Erythroblast (primary cell): ENCODE results near the gene DLG2.

Source experiments
- DNase-seq, 2 experiments: peaks; one replicate each; lab custom pipeline; 2025; lab: John Stamatoyannopoulos, UW
- GATA1 ChIP-seq: IDR thresholded peaks from 2 replicates; pipeline ENCODE4 v1.6.1; 2011; ENCODE audit warnings: low read depth, mild to moderate bottlenecking, control low read depth, low read length, moderate library complexity
- POLR2A ChIP-seq: IDR thresholded peaks from 2 replicates; pipeline ENCODE4 v1.6.1; 2011; ENCODE audit warnings: mild to moderate bottlenecking, low read length

Gene DLG2

DNA sequence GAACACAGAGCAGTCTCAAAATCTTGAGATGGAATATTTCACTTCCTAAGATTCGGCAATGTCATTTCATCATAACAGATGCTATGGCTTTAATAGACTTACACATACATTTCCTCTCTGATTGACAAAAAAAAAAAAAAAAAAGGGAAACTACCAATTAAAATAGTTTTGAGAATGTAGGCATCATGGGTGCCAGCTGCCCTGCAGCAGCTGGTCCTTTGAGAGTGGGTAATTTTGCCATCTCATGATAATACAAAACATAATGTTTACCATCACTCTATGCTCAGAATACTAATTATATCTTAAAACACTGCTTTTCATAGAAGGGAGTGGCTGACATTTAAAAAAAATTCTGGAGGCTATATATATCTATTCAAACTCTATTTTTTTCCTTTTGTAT, 1565.4 kb downstream of the DLG2 start:
- no peak for TF ChIP-seq GATA1
- no peak for TF ChIP-seq POLR2A
- DNase-seq, result no peak

DNA sequence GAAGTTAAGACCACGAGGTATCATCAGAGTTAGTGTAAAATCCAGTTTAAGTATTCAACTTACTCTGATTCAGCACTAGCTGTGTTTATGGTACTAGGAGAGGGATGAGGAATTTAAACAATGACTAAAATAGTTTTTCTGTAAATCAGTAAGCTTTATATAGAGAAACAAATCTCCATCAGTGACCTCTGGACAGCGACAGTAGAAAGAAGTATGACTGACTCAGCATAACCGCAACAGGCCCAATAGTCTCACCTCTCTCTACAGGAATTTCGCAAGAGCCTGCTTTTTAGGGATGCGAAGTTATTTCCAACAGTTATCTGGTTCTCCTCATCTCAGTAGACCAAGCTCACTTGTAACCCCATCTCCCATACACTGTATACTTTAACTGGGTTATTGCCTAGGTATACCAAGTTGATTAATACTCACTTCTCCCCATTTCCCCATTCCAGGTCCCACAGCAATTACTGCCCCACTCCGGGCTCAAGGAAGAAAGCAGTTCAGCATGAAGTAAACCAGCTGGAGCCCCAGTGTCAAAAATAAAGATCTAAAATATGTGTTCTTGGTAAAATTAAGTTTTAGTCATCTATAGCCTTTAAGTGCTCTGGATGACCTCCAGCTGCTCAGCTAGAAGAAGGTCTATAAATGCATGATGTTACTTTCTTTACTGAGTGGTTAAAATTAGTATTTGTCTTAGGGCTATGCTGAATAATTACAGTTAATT, 1570.3 kb downstream of the DLG2 start:
- no peak for DNase-seq
- TF ChIP-seq POLR2A, result no peak
- TF ChIP-seq GATA1, result no peak

DNA sequence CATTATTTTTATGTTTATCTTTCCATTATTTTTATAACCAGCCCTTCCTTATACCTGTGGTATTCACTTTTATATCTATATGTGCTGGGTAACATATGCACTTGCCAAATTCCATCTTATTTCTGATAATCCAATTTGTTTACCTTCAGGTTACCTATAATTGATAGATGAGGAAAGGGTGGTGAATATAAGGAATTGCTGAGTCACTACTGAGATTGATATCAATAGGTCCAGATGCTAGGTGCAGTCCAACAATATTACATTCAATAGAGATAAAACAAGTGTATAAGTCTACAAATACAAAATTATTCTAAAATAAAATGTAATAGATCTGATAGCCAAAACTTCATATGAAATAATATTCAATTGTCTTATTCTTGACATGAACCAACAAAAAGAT, 1582.0 kb downstream of the DLG2 start:
- DNase-seq, result no peak
- TF ChIP-seq GATA1 (no peak), POLR2A (no peak)

DNA sequence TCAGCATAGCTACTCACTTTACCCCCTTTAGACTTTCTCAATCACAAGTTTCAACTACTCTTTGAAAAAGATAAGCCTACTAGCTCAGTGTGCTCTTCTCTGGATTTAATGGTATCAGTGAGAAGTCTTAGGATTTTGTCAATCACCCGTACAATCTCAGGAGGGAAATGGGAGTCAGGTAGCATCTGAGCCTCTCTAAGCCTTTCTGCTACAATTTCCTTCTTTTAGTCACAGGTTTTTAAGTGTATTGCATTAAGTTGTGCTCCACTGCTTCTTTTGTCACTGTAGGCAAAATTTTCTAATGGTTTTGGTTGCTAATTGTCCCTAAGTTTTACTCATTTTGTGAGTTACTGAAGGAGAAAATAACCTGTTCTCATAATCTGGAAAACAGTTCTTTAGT, 1582.4 kb downstream of the DLG2 start:
- no peak for DNase-seq
- no peak for TF ChIP-seq GATA1
- TF ChIP-seq POLR2A, result no peak

DNA sequence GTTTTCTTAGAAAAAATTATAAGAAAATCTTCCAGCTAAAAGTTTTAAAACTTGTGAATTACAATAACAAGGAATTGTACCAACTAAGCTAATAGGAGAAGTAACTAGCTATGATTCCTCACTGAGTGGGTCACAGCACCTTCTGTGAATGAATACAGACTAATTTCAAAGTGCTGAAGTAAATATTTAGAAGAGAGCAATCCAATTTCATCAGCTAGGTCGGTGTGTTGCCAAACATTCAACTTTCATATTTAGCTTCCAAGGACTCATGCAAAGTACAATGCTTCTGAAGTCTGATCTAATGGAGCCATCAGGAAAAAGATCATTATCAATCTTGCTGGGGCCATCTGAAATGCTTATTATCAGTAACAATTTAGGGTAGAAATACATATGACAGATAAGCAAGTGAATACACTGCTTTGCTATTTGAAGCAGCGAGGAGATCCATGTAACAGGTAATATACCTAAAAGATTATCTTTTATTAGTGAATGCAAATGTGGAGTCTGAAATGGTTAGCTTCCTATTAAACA, 1590.4 kb downstream of the DLG2 start:
- TF ChIP-seq POLR2A (no peak), GATA1 (no peak)
- DNase-seq, result no peak

- no peak for DNase-seq
- TF ChIP-seq POLR2A (no peak), GATA1 (no peak)
These were observed 1591.5 kb downstream of the DLG2 start for GRCh38 chr11:84035645-84036044.

DNA sequence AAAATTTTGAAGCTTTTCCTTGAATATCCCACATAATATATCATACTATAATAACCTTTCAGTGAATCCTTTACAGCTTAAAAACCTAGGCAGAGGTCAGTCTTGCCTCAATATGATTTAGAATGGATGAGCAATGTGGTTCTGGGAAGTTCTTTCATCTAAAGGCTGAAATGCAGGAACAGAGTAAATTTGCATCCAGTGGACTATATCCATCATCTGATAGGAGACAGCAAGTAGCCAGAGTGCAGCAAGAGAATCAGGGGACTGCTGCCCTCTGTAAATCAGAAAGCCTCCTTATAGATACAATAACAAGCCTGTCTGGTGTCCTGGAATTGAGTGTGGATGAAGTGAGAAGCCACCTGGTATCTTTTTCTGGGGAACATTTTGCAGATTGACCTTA, 1592.7 kb downstream of the DLG2 start:
- TF ChIP-seq POLR2A, result no peak
- DNase-seq, result no peak

DNA sequence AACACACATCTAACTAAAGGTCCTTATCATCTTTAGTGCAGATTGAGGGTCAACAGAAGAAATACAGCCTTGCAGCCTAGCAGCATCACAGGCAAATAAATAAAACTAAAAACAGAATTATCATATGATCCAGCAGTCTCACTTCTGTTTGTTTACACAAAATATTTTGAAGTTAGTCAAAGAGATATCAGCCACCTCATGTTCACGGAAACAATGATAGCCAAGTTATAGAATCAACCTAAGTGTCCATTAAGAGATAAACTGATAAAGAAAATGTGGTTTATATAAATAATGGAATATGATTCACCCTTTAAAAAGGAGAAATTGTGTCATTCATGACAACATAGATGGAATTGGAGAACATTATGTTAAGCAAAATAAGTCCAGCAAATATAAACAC, 1602.9 kb downstream of the DLG2 start:
- DNase-seq, result no peak
- TF ChIP-seq GATA1, result no peak
- TF ChIP-seq POLR2A, result no peak

- DNase-seq, result no peak
- TF ChIP-seq POLR2A (no peak), GATA1 (no peak)
These were observed 1604.4 kb downstream of the DLG2 start for GRCh38 chr11:84022695-84023094.

DNA sequence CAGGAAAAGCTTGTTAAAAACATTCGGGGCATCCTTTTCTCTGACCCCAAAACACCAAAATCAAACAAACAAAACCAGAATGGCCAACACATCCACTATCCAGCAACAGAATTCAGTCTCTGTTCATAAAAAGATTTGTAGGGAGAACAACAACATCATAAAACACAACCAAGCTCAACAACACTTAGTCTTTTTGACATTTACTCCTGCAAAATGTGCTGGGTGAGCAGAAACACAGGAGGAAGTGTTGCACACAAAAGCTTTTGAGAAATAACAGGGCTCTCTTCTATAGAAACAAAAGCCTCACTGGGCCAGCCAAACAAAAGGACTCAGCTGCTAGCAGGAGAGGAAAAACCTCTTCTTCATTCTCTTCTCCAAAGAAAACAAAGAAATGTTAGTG, 1604.9 kb downstream of the DLG2 start:
- TF ChIP-seq GATA1, result no peak
- no peak for TF ChIP-seq POLR2A
- DNase-seq, result no peak

DNA sequence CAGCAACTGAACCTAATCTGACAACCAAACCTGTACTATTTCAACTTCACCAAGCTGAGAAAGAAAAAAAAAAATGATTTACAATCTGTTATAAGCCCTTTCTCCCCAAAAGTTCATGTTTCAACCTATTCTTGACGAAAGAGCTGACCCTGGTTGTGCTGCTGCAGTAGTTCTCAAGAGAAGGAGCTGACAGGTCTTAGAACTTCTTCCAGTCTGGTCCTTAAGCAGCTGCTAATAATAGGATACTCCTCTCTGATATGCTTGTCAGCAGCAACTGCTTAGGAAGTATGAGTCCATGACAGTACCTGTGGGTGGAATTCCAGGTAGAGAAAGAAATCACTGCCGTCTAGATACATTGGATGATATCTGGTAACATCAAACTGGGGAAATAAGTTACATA, 1605.9 kb downstream of the DLG2 start:
- DNase-seq, result no peak

DNA sequence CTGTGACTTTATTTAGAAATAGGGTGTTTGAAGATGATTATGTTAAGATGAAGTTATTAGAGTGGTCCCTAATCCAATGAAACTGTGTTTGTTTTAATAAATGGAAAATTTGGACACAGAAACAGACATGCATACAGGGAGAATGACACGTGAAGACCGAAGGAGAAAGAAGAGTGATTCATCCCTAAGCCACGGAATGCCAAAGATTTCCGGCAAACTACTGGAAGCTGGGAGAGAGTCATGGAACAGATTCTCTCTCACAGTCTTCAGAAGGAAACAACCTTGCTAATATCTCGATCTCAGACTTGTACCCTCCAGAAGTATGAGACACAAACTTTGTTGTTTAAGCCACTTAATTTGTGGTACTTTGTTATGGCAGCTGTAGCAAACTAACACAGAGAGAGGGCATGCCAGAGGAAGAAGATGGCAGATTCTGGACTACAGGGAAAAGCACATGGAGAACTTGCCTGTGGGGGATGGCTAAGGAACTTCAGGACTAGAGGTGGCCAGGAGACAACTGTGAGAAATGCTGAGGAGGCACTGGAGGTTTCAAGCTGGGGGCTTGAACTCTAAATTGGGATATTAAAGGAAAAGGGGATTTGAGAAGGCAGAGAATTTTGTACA, 1607.5 kb downstream of the DLG2 start:
- DNase-seq, result no peak
- TF ChIP-seq POLR2A (no peak), GATA1 (no peak)

More for the DNA sequence above, 1605.9 kb downstream of the DLG2 start:
- TF ChIP-seq GATA1, result no peak
- no peak for TF ChIP-seq POLR2A

DNA sequence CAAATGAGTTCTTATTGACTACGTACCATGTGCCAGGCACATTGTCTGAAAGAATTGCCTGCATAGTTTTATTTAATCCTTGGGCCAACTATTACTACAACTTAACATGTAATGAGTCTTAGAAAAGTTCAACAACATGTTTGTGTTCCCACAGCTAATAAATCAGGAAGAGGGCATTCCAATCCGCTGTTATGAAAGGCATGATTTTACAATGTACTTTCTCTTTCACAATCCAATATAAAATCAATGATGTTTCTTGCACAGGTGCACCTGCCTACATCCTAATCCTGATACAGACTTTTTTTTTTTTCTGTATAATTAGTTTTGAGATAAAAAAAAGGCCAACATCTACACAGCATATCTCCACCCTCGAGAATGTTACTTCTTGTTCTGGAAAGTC, 1612.6 kb downstream of the DLG2 start:
- no peak for DNase-seq
- TF ChIP-seq GATA1 (no peak), POLR2A (no peak)

- DNase-seq, result no peak
- TF ChIP-seq GATA1 (no peak), POLR2A (no peak)
These were observed 1614.8 kb downstream of the DLG2 start for GRCh38 chr11:84012171-84012826.

GRCh38 chr11:84003181-84003580, 1624.0 kb downstream of the DLG2 start:
- no peak for DNase-seq
- no peak for TF ChIP-seq GATA1
- TF ChIP-seq POLR2A, result no peak
